Measurements from ENCODE around the gene GALNT2.
A peak's percentile ranks its signal among the peaks of the same experiment; 100 is the strongest.

The GALNT2 gene

DNA sequence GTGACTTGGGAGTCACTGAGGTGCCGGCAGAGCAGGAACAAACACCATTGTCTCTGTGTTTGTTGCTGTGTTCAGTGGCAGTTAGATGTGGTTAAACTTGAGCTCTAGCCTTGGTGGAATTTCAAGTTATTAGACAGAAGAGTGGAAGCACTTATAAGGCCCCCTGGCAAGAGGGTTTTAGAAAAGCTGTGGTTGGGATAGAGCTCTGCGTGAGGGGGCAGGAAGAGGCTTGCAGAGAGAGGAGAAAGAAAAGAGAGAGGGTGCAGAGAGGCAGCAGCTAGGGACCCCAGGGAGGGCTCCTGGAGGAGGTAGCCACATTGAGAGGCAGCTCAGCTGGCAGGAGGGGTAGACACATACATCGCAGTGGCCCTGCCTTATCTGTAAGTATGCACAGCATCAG is 128.2 kb downstream of the GALNT2 start:
- DNase-seq = no peak

DNA sequence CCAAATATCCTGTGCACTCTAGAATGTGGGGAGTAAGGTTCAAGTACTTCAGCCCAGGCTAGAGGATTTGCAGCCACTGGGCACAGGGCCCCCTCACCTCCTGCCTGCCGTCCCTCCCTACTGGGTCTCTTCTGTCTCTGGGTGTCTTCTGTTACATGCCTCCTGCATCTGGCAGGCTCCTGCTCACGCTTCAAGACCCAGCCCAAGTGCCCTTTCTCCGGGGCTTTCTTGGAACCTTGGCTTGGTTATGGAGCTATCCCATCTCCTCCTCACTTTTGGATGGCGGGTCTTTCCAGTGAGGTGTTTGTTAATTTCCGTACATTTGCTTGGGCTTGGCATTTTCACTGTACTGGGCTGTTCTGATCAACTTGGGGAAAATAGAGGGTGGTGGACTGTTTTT is 129.0 kb downstream of the GALNT2 start:
- DNase-seq = no peak

DNA sequence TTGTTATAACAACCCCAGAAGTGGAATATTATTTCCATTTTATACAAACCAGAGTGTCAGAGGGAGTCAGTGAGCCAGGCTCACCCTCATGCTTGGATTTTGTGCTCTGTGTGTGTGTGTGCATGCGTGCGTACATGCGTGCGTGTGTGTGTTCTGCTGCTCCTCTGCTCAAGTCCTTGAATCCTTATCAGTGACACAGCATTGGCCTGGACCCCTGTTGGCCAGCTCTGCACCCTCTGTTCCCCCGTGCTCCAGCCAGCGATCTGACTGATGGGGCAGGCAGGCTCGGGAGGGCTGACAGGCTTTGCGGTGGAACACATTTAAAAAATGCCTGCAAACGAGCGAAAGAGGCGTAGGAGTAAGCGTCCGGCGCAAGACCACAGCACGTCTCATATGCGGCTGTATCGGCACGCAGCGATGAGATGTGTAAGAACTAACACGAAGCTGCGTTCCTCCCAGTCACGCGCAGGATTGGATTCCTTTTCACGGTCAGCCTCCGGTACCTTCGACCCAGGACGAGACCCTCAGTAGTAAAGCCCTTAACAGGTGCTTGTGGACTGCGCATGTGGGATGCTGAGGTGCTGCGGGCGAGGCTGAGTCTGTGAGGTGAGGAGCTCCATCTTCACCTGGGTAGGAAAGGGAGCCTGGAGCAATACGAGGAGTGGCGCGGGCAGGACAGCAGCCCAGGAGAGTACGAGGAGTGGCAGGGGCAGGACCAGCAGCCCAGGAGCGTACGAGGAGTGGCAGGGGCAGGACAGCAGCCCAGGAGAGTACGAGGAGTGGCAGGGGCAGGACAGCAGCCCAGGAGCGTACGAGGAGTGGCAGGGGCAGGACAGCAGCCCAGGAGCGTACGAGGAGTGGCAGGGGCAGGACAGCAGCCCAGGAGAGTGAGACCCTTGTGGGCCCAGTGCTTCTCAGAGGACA is 130.9 kb downstream of the GALNT2 start:
- no peak for DNase-seq

DNA sequence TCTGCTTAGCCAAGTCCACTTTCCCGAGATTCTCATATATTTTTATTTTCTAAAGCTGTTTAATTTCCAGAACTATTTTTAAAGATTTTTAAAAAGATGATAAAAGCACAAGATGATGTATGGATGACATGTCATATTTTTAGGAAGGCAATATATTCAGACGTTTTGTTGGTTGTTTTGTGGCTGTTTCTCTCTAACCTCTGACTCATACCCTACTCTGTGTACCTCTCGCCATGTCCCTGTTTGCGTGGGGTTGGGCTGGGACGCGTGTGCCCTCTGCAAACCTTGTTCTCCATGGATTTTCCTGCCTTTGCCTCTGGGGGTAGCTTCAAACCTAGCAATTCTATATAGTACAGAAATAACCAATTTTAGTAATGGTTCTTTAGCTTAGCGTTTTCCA is 132.0 kb downstream of the GALNT2 start:
- no peak for DNase-seq

DNA sequence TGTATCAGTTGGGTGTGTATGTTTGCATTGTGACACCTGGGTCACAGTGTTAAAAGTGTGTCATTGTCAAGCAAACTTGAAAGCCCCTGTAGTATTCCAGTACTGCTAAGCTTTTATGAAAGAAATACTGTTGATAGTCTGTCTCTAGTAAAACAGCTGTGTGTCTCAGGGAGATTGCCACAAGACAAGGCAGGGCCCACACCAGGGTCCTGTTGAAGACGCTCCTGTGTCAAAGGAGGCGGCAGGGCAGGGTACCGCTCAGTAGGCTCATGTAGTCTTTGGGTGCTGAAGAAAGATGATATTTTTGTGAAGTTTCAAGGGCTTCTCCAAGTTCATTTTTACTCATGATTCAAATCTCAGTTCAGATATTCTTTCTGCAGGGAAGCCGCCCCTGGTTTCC is 132.5 kb downstream of the GALNT2 start:
- DNase-seq = no peak

DNA sequence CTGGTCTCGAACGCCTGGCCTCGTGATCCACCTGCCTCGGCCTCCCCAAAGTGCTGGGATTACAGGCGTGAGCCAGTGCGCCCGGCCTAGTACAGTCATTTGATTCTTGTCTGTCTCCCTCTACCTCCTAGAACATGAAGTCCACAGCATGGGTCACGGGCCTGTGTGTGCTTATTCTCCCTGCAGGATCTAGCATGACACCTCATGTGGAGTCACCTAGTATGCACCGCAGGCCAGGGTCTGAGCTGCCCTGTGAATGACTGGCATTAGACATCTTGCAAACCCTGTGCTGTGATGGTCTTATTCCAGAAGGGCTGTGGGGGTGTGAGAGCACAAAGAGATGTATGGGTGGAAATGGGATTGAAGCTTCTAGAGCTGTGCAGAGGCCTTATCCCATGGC is 133.2 kb downstream of the GALNT2 start:
- DNase-seq = no peak

DNA sequence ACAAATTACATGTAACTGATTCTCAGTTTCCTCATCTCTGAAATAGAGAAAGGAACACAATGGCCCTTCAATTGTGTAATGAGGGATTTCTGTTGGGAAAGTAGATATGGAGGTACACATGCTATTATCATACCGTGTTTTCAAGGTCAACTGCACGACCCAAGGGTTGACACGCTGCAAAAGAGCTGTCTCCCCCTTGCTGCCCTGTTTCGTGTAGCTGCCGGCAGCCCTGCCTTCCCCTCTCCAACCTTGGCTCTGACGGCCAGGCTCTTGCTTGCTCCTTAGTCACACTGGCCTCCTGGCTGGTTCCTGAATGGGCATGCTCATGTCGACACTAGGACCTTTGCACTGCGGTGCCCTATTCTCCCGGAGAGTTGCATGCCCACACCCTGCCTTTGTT is 134.4 kb downstream of the GALNT2 start:
- DNase-seq = no peak

DNA sequence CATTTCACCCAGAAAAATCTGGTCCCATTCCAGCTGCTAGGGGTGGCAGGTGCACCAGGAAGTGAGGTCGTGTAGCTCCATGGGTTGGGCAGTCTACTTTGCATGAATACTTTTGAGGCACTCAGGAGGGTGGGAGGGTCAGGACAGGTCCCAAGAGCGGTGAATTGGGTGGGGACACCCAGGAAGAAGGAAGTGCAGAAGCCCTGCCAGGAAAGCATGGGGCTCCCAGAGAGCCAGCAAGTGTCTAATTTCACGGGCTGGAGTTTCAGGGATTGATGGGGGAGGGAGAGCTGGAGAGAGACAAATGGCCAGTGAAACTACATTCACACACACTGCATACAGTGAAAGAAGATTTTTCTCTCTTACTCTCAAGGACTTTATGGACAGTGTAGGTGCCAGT is 137.8 kb downstream of the GALNT2 start:
- peak; percentile 49 for DNase-seq

DNA sequence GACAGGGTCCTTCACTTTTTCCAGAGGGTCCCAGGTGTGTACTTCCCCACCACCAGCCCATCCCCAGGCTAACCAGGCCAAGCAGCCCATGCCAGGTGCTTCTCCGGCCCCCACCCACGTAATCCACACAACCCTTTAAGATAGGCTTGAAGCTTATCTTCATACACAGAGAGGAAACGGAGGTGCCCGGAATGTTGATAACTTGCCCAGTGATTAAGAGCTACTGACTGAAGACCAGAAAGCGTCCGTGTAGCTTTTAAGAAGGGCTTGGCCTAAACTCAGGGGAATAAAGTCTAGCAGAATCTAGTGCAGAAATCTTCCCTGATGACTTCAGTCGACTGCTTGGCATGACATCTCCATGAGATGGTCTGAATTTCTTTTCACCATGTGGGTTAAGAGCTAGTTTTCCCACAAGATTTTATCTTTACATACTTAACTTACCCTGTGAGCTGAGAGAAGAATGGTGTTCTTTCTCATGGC is 138.7 kb downstream of the GALNT2 start:
- DNase-seq = no peak

DNA sequence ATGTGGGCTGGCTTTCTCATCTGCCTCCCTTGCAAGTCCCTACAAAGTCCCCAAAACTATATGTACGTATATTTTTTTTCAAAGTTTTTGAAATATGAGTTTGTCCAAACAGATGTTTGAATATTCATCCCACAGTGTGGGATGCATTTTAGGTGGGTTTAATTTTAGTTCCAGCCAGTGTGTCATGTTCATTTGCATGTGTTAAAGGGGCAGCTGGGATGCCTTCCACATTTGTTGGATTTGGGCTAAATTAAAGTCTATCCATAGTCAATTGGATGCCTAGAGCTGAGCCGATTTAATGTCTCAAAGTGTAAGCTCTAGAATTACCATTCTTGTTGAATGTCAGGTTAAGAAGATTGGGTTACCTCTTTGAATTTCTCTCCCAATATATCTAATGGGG is 139.2 kb downstream of the GALNT2 start:
- no peak for DNase-seq

DNA sequence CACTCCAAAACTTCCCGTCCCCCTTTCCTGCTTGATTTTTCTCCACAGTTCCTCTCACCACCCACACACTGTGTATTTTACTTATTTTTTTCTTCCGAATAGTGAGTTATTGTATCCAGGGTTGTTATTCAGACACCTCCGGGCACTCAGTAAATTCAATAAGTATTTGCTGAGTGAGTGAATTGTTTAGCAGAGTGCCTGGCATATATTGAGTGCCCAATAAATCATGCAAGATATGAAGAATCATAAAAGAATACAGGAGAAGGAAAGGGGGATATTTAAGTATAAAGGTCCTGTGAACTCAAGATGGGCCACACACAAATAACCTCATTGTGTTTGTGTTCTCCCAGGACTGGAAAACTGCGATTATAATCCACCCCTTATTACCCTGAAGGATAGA is 139.9 kb downstream of the GALNT2 start:
- no peak for DNase-seq

DNA sequence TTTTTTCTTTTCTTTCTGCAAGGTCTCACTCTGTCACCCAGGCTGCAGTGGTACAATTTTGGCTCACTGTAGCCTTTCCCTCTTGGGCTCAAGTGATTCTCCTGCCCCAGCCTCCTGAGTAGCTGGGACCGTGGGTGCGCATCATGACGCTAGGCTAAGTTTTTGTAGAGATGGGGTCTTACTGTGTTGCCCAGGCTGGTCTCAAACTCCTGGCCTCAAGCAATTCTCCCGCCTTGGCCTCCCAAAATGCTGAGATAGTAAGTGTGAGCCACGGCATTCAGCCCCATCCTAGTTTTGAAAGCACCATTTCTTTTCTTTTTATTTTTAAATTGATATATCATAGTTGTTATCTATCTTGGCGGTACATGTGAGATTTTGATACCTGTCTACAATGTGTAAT is 140.6 kb downstream of the GALNT2 start:
- no peak for DNase-seq

DNA sequence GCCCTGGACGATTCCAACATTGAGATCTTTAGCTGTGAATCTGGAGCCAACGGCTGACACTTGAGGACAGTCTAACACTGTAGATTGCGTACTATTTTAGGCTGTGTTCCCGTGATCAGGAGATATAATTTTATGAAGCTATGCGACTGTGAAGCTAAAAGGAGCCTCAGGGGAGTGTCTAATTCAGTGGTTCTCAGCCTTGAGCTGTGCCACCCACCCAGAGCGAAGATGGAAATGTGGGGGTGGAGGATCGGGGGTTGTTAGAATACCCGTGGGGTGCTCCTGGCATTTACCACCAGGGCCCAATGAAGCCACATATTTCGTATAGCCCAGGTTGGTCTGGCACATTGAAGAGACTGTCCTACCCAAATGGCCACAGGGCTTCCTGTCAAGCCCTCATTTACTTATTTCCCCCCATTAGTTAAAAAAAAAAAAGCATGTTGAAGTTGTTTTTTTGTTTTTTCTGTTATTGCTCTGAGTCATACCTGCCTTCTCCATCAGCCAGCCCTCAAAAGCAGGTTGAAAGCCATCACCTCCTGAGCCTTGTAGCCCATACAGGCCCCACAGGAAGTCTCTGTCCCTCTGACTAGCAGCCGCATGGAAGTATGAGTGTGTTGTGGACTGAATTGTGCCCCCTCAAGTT is 141.7 kb downstream of the GALNT2 start:
- no peak for DNase-seq

DNA sequence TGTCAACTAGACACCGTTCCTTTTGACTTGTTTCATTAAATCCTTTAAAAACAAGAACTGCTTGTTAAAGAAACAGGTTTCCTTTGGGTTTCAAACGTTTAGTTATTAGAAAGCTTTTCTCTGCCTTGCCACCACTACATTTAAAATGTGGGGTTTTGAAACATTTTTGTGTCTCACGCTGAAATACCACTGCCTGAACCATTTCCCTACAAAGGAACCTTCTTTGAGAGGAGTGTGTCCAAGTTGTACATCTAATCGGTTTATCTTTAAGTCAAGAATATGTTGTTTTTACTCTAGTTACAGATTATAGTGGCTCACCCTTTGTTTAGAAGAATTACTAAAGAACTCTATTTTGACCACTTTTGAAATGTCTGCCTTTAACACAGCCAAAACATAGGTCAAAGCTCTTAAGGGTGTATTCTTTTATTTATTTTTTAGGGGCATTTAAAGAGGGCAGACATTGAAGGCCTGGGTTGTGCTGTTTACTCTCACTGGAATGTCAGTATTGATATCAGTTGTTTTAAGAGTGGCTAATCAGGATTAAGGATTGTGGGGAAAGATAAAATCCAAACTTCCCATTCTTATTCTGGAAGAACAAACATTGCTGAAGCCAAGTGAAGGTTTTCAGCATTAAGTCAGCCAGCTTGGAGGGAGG is 143.4 kb downstream of the GALNT2 start:
- DNase-seq = no peak

DNA sequence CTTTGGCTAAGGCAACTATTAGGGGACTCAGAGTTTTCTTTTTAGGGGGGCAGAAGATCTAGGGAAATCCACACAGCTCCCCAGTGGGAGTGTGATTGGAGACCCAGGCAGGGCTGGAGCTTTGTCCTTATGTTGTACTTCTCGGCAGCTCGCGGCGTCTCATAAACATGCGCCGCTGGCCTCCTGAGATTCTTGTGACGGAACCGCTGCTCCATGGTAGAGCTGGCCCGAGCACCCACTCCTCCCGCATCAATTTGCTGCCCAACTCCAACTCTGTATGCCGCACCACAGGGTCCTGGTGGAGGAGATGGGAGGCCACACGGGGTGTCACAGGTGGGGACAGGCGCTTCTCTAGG is 143.9 kb downstream of the GALNT2 start:
- no peak for DNase-seq

DNA sequence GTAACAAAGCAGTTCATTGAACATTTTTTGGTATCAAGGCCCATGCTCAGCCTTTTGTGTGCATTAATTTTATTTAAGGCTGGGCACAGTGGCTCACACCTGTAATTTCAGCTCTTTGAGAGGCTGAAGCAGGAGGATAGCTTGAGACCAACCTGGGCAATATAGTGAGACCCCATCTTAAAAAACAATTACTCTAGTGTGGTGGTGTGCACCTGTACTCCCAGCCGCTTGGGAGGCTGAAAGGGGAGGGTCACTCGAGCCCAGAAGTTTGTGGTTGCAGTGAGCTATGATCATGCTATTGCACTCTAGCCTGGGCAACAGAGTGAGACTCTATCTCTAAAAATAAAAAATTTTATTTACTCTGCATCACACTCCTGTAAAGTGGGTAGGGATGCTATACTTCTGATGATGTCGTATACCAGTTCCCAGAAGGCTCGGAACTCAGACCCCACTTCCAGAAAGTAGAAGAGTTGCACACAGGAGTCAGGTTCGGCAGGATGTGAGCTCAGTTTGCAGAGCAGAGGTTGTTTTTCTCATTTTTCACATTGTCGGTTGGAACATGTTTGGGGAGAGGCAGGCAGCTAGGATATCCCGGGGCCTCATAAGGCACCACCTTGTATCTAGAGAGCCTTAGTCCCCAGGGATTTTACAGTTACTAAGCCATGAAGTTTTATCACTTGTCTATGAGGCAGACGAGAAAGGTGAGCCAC is 144.6 kb downstream of the GALNT2 start:
- DNase-seq = no peak

DNA sequence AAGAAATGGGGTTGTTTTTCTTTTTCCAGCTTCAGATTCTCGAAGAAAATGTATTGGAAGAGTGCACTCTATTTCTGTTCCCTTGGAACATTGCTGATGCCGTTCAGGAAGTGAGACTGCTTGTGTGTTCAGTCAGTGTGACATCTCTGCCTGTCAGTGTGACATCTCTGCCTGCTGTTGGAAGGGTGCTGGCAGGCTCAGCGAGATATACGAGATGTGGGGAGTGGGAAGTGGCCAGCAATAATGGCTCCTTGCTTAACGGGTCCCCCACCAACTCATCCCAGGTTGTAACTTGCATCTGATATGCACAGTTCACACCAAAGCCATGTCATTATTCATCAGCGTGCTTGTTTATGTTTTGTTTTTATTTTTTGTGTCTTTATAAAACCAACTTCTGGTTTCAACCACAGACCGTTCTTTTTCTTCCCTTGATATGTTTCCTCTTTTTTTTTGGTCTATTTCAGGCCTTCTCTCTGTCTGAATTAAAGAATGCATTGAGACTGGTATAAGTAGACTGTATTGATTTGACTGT is 145.4 kb downstream of the GALNT2 start:
- DNase-seq = no peak

DNA sequence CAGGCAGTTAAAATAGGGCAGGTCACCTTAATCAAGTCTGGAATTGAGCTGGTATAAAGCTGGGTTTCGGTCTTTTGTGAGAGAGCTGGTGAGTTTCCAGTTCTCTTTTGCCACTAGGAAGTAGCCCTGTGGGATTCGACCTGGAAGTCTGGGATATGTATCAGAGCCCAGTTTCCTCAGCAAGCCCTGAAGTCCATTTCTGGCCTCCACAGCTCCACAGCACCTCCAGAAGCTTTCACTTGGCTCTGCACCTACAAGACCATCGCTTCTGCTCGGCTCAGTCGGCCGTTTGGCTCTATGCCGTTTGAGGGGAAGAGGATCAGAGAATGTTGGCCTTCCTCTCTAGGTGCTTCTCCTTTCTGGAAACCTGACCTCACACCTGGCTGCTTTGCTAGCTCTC is 148.0 kb downstream of the GALNT2 start:
- DNase-seq = peak; percentile 77

DNA sequence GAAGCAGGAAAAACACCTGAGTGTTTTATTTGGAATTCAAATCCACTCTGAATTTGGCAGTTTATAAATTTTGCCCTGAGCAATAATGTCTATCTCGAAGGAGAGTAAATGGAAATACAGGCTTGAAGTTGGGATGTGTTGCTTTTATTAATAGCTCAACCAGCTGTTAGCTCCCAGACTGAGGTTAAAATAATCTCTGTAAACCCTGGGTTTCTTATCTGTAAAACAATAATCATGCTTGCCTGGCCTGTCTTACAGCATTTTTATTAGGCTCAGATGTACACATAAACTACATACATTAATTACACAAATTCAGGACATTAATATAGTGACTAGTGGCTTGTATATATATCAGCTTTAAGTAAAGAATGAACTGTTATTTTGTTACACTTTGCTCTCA is 148.5 kb downstream of the GALNT2 start:
- DNase-seq = no peak

DNA sequence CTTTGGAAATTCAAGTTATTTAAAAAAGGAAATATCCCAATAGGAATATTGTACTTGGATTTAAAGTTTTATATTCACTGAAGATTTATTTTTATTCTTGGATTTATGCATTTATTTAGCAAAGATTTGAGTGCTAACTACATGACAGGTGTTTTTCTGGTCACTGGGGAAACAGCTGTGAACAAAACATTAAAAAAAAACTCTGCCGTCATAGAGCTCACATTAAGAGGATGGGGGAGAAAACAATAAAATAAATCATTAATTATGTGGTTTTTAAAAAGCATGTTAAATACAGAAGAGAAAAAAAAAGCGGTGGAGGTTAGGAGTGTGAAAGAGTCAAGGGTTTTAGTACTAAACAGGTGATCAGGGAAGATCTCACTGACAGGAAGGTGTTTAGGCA is 149.9 kb downstream of the GALNT2 start:
- DNase-seq = no peak

DNA sequence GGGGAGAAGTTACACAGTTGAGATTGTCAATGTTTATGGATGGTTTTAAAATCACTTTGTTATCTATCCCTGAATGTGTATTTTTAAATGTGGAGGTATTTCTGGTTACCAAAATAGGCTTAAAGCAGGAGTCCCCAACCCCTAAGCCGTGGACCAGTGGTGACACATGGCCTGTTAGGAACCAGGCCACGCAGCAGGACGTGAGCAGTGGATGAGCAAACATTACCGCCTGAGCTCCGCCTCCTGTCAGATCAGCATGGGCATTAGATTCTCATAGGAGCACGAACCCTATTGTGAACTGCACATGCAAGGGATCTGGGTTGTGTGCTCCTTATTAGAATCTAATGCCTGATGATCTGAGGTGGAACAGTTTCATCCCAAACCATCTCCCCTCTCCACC is 151.6 kb downstream of the GALNT2 start:
- DNase-seq = no peak

DNA sequence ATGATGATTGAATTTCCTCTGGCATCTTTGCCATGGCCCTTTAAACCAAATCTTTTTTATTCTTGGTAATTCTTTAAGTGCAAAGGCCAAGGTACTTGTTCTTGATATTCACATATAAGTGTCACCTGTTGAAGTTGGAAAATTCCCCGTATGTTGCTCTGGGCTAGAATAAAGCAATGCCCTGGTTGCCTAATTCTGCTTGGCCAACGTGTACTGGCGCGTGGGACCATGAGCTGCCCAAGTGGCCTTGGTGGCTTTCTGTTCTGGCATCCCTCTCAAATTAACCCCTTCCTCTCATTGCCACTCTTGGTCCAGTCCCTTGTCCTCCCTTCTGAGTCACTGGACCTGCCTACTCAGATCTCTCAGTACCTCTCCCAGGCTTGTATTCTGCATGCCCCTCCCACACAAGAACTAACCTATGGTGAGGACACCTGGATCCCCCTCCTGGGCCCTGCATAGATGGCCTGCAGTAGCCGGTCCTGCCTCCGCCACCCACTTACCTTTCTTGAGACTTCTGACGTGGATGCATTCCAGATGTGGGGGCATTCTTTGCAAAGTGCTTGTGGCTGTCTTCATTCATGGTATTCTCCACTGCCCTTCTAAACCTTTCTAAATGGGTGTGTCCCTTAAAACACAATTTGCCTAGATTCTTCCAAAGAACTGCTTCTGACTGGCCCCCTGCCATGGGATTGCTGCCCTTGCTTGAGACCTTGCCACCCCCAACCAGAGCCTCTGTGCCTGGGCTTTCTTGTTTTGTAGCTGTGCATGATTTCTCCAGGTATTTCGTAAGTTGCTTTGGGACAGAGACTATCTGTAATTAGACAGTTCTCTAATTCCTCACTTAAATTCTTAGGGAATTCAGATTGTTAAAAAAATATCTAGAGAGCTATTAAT is 152.4 kb downstream of the GALNT2 start:
- no peak for DNase-seq

Measured in NCI-H2029 treated with DMSO at 0.1 percent for 48 hours (cell line).